SJCRH30 (cell line): ENCODE results near the gene SGIP1. TPM values are rescaled to one million over a fixed set of nuclear protein-coding genes. Genes with fewer than 3 reads are reported as not detected.

ENCODE experiments used
- DNase-seq, 2 experiments: peaks; one replicate each; pipeline ENCODE4 v3.0.0-alpha.2; 2015 to 2020
- H3K27ac ChIP-seq: fragments of 250-450 bp; sonication (Bioruptor Pico); 2 replicates; pipeline ENCODE4 v1.5.1; 2020; ENCODE audit warnings: mild to moderate bottlenecking, moderate library complexity
- H3K27me3 ChIP-seq: fragments of 250-450 bp; sonication (Bioruptor Pico); 2 replicates; pipeline ENCODE4 v1.5.1; 2020; ENCODE audit warnings: mild to moderate bottlenecking, moderate library complexity
- H3K36me3 ChIP-seq: fragments of 250-450 bp; sonication (Bioruptor Pico); 2 replicates; pipeline ENCODE4 v1.5.1; 2020; ENCODE audit warnings: mild to moderate bottlenecking, moderate library complexity
- H3K4me1 ChIP-seq: fragments of 250-450 bp; sonication (Bioruptor Pico); 2 replicates; pipeline ENCODE4 v1.5.1; 2020; ENCODE audit warnings: mild to moderate bottlenecking, moderate library complexity
- H3K4me3 ChIP-seq: fragments of 250-450 bp; sonication (Bioruptor Pico); 2 replicates; pipeline ENCODE4 v1.5.1; 2020; ENCODE audit warnings: mild to moderate bottlenecking, moderate library complexity
- H3K9me3 ChIP-seq: fragments of 250-450 bp; sonication (Bioruptor Pico); replicated peaks from 2 replicates; pipeline ENCODE4 v1.5.1; 2020; ENCODE audit warnings: mild to moderate bottlenecking, moderate library complexity
- total RNA-seq: library from RNA; depleted of rRNA; stranded (reverse); fragments of >200 nt; shearing (Covaris generic); gene quantifications from 2 replicates; pipeline ENCODE4 v1.2.3, GENCODE V29; 2014

Gene SGIP1
- total RNA-seq, 1 experiment from 2014 or later: 0.18 TPM

DNA sequence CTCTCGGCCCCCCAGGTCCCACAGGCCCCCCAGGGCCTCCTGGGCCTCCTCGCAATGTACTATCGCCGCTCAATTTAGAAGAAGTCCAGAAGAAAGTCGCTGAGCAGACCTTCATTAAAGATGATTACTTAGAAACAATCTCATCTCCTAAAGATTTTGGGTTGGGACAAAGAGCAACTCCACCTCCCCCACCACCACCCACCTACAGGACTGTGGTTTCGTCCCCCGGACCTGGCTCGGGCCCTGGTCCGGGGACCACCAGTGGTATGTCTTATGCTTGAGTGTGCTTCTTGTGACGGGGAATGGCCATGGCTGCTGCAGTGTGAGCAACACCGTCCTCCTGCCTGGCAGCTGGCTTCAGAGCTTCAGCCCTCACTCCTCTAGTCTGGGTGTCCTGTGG is 148.2 kb downstream of the SGIP1 start:
- Histone ChIP-seq H3K4me1 (no peaks in the 10 kb centered on the region), H3K9me3 (no peaks in the 10 kb centered on the region), H3K27me3 (no peaks in the 10 kb centered on the region), H3K4me3 (no peak overlapping the region), H3K27ac (no peak overlapping the region), H3K36me3 (no peaks in the 10 kb centered on the region)
- DNase-seq: no peak

DNA sequence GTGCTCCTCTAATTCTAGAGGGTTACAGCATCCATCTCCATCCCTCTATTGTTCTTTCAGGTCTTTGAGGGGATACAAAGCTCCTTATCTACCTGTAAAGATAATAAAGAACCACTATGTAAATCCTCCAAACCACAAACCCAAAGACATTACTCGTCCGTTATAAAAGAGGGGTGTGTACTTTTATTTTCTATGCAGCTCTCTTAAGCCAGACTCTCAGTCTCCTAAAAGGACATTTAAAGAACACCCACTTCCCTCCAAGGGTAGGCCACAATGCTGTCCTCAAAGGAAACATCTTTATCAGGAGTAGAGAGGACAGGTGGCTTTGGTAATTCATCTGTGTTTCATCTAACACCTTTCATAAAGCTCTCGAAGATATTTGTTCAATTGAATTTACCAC is 150.4 kb downstream of the SGIP1 start:
- Histone ChIP-seq H3K4me3 (no peak overlapping the region), H3K36me3 (no peaks in the 10 kb centered on the region), H3K27ac (no peak overlapping the region), H3K9me3 (no peaks in the 10 kb centered on the region), H3K27me3 (no peaks in the 10 kb centered on the region), H3K4me1 (no peaks in the 10 kb centered on the region)
- no peak for DNase-seq

DNA sequence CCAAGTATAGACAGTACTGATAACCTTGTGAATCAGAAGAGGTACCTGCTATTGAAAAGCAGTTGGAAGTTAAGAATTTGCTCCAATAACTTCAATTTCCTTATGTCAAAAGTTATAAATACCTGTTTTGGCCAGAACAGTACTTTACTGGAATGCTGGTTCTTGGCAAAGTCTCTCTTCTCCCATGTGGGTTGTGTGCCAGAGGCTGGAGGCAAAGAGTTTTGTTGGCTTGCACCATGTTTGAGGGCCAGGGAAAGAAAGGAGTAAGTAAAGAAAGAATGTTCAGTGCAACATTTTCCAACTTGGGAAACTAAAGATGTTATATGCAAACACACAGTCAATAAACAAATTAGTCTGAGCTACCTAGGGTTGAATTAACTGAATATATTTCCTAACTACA is 151.3 kb downstream of the SGIP1 start:
- H3K4me3 ChIP-seq: no peak overlapping the region
- H3K27me3 ChIP-seq: no peaks in the 10 kb centered on the region
- H3K9me3 ChIP-seq: no peaks in the 10 kb centered on the region
- H3K4me1 ChIP-seq: no peaks in the 10 kb centered on the region
- no peaks in the 10 kb centered on the region for H3K36me3 ChIP-seq
- H3K27ac ChIP-seq: no peak overlapping the region
- no peak for DNase-seq

DNA sequence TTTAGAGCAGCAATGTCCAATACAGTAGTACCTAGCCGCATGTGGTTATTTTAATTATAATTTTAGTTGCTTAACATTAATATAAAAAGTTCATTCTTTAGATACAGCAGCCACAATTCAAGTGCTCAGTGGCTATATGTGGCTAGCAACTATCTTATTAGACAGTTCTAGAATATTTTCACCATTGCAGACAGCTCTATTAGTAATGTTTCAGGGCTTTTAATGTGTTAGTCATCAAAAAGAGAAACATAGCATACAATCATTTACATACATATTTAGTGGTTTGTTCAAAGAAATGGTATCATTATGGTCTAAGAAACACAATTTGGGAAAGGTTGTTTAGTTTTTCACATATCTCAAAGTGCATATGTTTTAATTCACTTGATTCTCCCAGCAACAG is 151.7 kb downstream of the SGIP1 start:
- no peaks in the 10 kb centered on the region for H3K4me1 ChIP-seq
- no peaks in the 10 kb centered on the region for H3K36me3 ChIP-seq
- DNase-seq: no peak
- no peak overlapping the region for H3K4me3 ChIP-seq
- H3K9me3 ChIP-seq: no peaks in the 10 kb centered on the region
- H3K27ac ChIP-seq: no peak overlapping the region
- H3K27me3 ChIP-seq: no peaks in the 10 kb centered on the region

DNA sequence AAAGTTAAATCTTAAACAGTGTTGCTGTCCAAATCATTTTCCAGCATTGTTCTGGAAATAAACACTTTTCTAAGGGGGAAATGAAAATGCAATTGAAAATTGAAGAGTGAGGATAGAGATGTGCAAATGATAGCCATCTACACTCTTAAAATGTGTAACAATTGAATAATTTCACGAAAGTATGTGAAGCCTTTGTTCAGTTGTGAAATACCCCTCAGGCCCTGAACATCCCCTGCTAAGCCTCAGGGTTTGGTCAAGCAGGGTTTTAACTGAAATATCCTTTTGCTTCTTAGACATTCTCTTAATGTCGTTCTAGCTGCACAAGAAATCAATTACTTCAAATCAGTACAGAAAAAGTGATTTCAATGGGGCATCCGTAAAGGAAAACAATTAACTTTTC is 152.5 kb downstream of the SGIP1 start:
- Histone ChIP-seq H3K4me1 (no peaks in the 10 kb centered on the region), H3K27ac (no peak overlapping the region), H3K27me3 (no peaks in the 10 kb centered on the region), H3K9me3 (no peaks in the 10 kb centered on the region), H3K36me3 (no peaks in the 10 kb centered on the region), H3K4me3 (no peak overlapping the region)
- DNase-seq: no peak

DNA sequence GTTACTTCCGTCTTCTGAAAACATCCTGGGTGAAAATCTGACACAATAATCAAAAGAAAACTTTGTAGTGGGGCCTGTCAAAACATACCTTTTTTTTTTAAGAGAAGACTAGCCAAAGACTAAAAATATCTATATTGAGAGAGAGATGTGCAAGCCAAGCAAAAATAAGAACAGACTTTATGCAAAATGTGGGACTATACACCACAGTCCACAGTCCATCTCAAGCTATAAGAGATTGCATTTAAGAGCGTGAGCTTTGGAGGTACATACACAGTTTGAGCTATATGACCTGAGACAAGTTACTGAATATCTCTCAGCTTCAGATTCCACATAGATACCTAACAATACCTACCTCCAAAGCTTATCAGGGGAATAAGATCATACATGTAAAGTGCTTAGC is 153.4 kb downstream of the SGIP1 start:
- Histone ChIP-seq H3K4me3 (no peak overlapping the region), H3K9me3 (no peaks in the 10 kb centered on the region), H3K27ac (no peak overlapping the region), H3K27me3 (no peaks in the 10 kb centered on the region), H3K4me1 (no peaks in the 10 kb centered on the region), H3K36me3 (no peaks in the 10 kb centered on the region)
- DNase-seq: no peak

DNA sequence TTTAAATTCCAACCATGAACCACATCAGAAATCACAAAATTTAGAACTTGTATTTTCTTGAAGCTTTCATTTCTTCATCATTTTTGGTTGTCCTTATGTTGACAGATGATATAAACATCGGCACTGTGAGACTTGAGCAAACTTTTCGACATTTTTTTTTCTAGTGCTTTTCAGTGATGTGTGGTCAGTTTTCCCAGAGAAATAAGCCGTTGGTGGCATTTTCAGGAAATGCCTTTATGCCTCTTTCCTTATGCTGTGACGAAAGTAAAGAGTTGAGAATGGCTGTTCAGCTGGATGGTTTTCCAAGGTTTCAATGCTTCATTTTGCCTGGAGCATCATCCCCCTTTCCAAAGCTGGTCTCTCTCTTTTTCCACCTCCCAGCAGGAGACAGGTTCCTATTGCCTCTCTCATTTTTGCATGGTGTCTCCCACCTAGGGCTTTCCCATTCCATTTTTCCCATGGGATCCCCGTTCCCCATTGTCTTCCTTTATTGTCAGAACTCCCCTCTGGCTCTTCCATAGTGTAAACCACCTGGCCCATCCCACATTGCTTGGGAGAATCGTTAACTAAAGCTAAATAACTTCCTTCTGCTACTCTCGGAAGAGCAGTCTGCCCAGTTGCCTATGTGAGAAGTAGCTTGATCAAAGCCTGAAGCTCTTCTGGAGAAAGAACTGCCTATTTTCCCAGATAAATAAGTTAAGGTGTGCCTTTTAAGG is 156.9 kb downstream of the SGIP1 start:
- Histone ChIP-seq H3K4me3 (no peak overlapping the region), H3K9me3 (no peaks in the 10 kb centered on the region), H3K27me3 (no peaks in the 10 kb centered on the region), H3K27ac (no peak overlapping the region), H3K36me3 (no peaks in the 10 kb centered on the region), H3K4me1 (no peaks in the 10 kb centered on the region)
- no peak for DNase-seq

DNA sequence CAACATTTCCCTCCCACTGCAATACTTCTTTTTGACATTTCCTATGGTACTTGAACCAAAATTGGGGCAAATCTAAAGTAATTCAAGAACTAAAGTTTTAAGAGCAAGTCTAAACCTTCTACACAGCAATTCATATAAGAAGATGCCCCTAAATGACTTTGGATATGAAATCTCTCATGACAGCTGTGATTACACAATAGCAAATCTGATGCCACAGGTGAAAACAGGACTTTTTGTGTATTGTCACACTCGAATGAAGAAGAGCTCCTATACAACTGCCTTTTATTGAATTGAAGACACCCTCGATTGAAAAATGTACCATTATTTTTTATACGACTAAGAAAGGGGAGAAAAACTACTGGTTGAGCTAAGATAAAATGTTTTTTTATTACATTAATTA is 158.7 kb downstream of the SGIP1 start:
- Histone ChIP-seq H3K4me3 (no peak overlapping the region), H3K27me3 (no peaks in the 10 kb centered on the region), H3K36me3 (no peaks in the 10 kb centered on the region), H3K9me3 (no peaks in the 10 kb centered on the region), H3K4me1 (no peaks in the 10 kb centered on the region), H3K27ac (no peak overlapping the region)
- no peak for DNase-seq

DNA sequence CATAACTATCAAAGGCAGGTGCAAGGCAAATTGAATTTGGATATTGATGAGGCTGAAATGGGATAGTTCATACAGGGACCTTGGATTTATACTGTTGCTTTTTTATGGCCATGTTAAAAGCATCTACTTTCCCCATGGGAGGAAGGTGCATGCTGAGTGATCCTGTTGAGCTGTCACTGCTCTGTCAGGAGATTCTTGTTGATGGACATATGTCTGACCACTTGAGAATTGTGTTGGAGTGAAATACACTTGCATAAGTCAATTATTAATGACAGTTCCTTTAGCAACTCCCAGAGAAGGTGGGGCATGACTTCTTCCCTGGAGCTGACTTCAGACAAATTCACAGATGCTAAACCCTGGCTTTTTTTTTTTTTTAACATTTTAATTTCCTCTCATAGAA is 159.9 kb downstream of the SGIP1 start:
- H3K4me3 ChIP-seq: no peak overlapping the region
- H3K27ac ChIP-seq: no peak overlapping the region
- H3K4me1 ChIP-seq: no peaks in the 10 kb centered on the region
- H3K27me3 ChIP-seq: no peaks in the 10 kb centered on the region
- no peaks in the 10 kb centered on the region for H3K9me3 ChIP-seq
- no peaks in the 10 kb centered on the region for H3K36me3 ChIP-seq
- DNase-seq: no peak

DNA sequence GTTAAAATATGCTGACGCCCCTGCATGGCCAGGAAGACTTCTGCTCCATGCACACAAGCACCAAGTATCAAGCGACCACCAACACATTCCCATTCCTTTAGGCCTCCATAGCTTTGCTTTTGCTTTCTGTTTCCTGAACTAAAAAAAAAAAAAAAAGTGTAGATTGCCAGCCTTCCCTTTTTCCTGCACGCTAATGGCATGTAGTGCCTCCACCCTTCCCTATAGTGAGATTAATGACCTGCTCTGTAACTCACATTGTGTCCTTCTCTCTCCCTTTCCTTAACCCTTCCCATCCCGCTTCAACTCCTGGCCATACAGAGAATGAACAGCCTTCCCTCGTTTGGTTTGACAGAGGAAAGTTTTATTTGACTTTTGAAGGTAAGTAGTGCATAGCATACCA is 161.2 kb downstream of the SGIP1 start:
- no peaks in the 10 kb centered on the region for H3K36me3 ChIP-seq

DNA sequence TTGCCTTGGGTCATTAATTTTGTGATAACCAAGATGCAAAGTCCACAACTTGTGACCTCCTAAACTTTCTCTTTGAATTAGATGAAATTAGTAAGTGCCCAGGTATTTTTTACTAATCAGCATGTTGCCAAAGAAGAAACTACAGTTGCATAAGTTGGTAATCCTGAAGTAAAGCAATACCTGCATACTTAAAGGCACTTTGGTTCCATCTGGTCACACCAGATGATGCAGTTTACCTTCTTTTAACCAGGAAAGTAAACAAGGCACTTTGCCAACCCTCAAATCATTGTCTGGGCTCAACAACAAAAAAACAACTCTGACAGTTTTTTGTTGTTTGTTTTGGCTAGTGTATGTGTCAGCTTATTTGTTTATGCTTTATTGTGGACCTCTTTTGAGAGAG is 162.8 kb downstream of the SGIP1 start:
- Histone ChIP-seq H3K4me3 (no peak overlapping the region), H3K4me1 (no peaks in the 10 kb centered on the region), H3K9me3 (no peaks in the 10 kb centered on the region), H3K27ac (no peak overlapping the region), H3K36me3 (no peaks in the 10 kb centered on the region), H3K27me3 (no peaks in the 10 kb centered on the region)
- DNase-seq: no peak

More for the DNA sequence above, 161.2 kb downstream of the SGIP1 start:
- no peaks in the 10 kb centered on the region for H3K4me1 ChIP-seq
- no peaks in the 10 kb centered on the region for H3K9me3 ChIP-seq
- H3K27me3 ChIP-seq: no peaks in the 10 kb centered on the region
- H3K4me3 ChIP-seq: no peak overlapping the region
- DNase-seq: no peak
- H3K27ac ChIP-seq: no peak overlapping the region

DNA sequence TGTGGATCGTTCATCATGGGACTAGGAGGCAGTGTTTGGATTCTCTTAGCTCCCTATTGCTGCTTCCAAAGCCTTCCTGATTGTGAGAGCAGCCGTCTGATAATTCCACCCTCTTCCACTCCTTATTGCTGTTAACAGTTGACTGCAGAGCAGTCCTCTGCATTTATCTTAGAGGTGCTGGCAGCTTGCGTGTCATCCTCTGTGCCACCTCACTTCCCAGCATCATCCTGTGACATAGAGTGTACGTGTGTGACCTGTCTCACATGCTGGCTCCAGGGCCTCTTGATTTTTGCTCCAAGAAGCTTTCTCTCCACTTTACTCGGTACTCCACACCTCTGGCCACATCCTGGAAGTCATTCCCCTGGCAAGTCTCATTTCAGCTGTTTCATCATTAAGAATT is 165.3 kb downstream of the SGIP1 start:
- H3K4me3 ChIP-seq: no peak overlapping the region
- H3K9me3 ChIP-seq: no peaks in the 10 kb centered on the region
- no peaks in the 10 kb centered on the region for H3K4me1 ChIP-seq
- no peak overlapping the region for H3K27ac ChIP-seq
- H3K36me3 ChIP-seq: no peaks in the 10 kb centered on the region
- H3K27me3 ChIP-seq: no peaks in the 10 kb centered on the region
- DNase-seq: no peak

DNA sequence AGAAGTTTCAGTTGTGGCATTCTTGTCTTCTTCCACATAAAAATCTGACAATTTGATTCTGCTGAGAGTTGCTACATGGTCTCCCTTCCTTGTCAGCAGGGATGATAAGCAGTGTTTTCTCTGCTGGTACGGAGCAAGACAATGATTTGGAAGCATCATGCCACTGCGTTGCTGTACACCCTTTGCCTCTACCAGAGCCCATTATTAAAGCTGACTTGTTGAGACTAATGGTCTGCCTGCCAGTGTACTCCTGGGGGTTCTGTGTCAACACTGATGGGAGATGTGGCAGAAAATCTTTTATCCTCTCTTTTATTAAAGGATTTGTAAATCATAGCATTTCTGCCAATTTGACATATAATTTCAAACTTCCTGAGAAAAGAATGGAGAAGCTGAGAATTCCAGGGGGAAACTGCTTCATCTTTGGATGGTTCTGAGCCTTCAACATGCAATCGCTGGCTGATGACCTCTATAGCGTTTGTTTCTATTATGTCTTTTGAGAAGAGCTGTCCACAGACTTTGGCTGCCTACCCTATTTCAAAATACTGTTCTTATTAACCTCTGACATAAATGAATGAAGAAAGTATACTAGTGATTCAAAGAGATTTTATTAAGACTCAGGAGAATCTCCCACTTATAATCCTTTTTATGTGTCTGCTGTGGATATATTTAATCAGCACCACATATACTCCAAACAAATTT is 170.4 kb downstream of the SGIP1 start:
- no peak overlapping the region for H3K27ac ChIP-seq
- H3K27me3 ChIP-seq: no peaks in the 10 kb centered on the region
- no peaks in the 10 kb centered on the region for H3K9me3 ChIP-seq
- H3K4me1 ChIP-seq: no peaks in the 10 kb centered on the region
- no peak overlapping the region for H3K4me3 ChIP-seq
- DNase-seq: no peak
- no peaks in the 10 kb centered on the region for H3K36me3 ChIP-seq

DNA sequence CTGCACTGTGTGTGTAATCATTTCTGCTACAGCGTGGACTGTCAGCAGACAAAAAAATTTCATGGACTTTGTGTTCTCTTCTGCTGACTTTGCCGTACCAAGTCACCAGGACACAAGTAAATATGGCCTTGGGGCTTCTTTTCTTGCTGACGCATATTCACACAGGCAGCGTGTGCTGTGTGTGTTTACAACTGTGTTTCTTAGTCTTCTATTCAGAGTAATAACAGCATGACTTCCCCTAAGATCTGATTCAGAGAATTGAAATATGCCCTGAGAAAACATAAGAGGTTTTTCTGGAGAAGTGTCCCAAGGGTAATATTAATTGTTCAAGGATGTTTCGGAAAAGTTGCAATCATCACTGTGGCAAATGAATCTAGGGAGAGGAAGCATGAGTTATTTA is 171.2 kb downstream of the SGIP1 start:
- Histone ChIP-seq H3K27ac (no peak overlapping the region), H3K36me3 (no peaks in the 10 kb centered on the region), H3K9me3 (no peaks in the 10 kb centered on the region), H3K4me3 (no peak overlapping the region), H3K27me3 (no peaks in the 10 kb centered on the region), H3K4me1 (no peaks in the 10 kb centered on the region)
- no peak for DNase-seq

DNA sequence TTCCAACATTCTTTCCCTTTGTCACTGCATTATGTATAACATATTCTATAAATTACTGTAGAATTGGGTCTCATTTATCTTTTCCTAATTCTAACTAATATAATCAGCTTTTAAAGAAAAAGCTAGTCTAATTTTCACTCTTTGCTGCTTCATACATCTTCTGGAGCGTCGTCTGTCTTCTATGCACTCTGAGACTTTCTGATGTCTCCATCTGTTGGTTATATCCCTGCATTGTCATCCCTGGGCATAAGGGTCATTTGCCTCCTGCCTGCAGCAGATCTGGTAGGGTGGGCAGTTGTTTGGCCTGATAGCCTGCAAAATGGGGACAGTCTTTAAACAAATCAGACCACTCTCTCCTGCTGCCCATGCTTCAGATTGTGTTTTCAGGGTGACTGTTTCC is 177.5 kb downstream of the SGIP1 start:
- DNase-seq: peak in 1 of 2 experiments; percentile 19
- no peak overlapping the region for H3K27ac ChIP-seq

DNA sequence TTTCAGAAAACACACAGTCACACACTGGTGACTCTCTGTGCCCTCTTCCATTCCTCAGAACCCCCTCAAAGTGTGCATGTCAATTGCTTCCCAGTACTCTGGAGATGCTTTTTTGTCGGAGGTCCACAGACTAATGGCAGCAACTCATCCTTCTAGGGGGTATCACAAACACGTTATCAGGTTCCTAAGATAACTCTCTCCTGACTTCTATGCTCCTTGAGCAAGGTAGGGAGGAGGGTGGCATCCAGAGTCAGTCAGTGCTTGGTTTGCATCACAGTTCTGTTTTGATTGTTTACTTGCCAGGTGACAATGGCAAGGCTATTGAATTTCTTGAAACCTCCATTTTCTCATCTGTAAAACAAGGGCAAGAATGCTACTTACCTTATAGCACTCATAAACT is 178.9 kb downstream of the SGIP1 start:
- no peaks in the 10 kb centered on the region for H3K4me1 ChIP-seq
- H3K4me3 ChIP-seq: no peak overlapping the region
- no peak overlapping the region for H3K27ac ChIP-seq
- H3K9me3 ChIP-seq: no peaks in the 10 kb centered on the region
- no peak for DNase-seq
- H3K27me3 ChIP-seq: no peaks in the 10 kb centered on the region
- H3K36me3 ChIP-seq: no peaks in the 10 kb centered on the region

More for the DNA sequence above, 177.5 kb downstream of the SGIP1 start:
- Histone ChIP-seq H3K36me3 (no peaks in the 10 kb centered on the region), H3K9me3 (no peaks in the 10 kb centered on the region), H3K4me1 (no peaks in the 10 kb centered on the region), H3K4me3 (no peak overlapping the region), H3K27me3 (no peaks in the 10 kb centered on the region)
